ENCODE results near the gene IFFO2.
"Not testable (repeated sequence)": the region's sequence is repeated elsewhere in the genome, so short reads cannot be mapped to it uniquely, and the experiment has no call there.

The IFFO2 gene

GRCh38 chr1:18879791-18880309 is 76.6 kb downstream of the IFFO2 start:
- in situ Hi-C loops (cut with MboI; ENCODE audit: low sequenced_read_pairs) = no loop called here

DNA sequence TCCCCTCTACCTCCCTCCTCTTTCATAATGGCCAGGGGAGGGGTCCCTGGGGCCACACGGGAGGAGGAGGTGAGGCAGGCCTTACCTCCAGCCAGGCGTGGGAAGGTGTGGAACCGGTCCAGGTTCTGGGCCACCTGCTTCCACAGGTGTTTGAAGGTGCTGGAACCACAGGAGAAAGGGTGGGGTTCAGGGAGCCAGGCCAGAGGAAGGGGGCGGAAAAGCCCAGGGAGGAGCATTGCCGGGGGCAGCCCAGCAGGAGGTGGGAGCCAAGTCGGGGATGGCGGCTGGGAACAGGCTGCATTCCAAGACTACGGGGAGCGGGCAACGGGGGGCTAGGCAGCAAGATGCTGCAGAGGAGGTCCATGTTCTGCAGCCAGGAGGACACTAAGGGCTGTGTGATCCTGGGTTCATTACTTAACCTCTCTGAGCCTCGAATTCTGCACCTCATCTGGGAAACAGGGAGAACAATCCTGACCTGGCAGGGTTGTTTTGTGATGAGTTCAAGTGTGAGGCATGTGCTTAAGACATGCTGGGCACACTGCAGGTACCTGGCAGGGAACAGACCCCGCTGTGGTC is 77.2 kb downstream of the IFFO2 start:
- in situ Hi-C loops (cut with MboI; ENCODE audit: low sequenced_read_pairs) = no loop called here

DNA sequence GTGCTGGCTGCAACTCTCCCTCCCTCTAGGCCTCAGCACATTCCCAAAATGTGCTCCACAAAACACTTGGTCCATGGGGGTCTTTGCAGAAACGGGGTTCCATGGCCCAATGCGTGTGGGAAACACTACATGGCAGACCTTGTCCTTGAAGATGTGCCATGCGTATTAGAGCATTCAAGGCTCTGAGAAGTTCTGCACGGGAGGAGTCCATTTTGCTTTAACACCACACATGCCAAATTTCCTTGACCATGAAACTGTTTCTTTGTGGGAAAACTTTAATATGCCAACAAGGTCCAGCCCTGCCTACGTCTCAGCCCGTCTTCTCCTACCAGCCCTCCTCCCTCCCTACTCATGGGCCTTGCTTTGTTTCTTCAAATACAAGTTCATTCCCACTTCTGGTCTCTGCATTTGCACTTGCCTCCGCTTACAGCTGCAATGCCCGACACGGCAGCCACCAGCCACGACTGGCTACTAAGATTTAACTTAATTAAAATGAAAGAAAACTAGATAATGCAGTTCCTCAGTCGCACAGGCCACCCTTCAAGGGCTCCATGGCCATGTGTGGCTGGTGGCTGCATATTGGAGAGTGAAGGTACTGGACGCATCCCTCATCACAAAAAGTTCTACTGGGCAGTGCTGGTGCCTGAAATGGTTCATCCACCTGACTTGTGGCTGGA is 77.8 kb downstream of the IFFO2 start:
- in situ Hi-C loops (cut with MboI; ENCODE audit: low sequenced_read_pairs) = no loop called here

DNA sequence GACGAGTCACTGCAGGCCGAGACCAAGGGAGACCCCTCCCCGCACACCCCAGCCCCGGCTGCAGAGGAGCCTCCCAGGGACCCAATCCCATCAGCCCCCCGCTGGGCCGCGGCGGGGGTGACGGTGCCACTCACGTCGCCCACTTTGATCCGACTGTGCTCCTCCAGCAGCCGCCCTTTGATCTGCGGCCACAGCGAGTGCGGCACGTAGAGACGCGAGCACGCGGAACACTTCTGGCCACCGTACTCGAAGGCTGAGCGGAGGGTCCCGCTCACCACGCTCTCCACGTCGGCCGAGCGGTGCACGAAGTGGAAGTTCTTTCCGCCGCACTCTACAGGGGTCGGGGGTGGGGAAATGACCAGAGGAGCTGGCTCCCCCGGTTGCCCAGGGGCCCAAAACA is 79.2 kb downstream of the IFFO2 start:
- in situ Hi-C loops (cut with MboI; ENCODE audit: low sequenced_read_pairs) = no loop called here

DNA sequence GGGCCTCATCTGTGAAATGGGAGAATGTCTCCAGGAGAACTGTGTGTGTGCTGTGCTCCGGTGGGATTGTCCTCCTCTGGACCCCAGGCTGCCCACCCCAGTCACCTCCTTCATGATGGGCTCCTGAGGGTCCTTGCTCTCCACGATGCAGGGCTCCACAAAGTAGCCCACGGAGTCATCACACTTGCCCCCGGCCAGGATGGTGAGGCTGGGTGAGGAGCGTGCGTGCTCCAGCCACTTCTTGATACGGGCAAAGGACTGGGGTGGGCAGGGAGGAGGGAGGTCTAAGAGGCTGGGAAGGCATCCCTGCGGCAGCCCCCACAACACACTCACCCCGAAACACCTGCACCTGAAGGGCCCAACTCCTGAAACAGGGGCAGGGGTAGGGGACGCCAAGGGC is 80.3 kb downstream of the IFFO2 start:
- in situ Hi-C loops (cut with MboI; ENCODE audit: low sequenced_read_pairs) = no loop called here

- in situ Hi-C loops (cut with MboI; ENCODE audit: low sequenced_read_pairs) = no loop called here
Observed at GRCh38 chr1:18875796-18876128, 80.7 kb downstream of the IFFO2 start.

DNA sequence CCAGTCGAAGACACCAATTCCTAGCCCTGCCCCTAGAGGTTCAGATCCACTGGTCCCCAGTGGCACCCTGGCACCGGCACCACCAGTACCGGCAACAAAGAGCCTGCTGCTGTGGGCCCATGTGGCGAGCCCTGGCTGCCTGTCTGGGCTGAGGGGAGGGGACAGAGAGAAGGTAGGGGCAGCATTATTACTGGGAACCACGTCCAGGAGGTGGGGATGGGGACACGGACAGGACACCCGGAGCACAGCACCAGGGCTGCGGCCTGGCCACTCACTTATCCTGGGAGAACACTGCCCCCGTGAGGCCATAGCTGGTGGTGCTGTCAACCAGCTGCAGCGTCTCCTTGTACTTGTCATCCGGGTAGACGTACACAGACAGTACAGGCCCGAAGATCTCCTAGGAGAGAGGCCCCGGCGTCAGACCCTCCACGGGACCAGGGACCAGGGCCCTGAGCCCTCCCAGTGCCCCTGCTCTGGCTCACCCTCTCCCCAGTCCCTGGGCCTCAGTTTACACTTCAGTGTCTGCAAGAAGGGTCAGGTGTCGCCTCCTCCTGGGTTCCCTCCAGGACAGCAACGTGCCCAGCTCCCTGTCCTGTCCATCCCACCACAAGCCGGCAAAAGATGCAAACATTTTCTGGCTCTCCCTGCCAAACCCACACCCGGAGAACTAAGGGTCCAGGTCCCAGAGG is 81.2 kb downstream of the IFFO2 start:
- in situ Hi-C loops (cut with MboI; ENCODE audit: low sequenced_read_pairs) = no loop called here

- in situ Hi-C loops (cut with MboI; ENCODE audit: low sequenced_read_pairs) = no loop called here
Observed at GRCh38 chr1:18874600-18874999, 81.9 kb downstream of the IFFO2 start.

DNA sequence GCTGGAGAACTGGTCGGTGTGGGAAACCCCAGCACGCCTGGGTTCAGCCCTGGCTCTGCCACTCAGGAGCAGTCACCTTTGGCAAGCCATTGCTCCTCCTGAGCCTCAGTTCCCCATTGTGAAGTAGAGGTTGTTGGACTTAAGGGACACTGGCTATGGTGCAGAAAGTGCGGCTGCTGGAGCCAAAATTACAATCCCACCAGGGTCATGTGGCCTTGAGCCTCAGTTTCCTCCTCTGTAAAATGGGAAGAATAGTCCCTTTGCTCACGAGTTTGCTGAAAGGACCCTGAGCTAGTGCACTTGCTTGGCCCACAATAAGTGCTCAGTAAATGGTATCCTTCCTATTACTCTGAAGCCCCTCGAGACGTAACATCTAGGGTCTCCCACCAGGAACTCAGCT is 82.4 kb downstream of the IFFO2 start:
- in situ Hi-C loops (cut with MboI; ENCODE audit: low sequenced_read_pairs) = no loop called here

DNA sequence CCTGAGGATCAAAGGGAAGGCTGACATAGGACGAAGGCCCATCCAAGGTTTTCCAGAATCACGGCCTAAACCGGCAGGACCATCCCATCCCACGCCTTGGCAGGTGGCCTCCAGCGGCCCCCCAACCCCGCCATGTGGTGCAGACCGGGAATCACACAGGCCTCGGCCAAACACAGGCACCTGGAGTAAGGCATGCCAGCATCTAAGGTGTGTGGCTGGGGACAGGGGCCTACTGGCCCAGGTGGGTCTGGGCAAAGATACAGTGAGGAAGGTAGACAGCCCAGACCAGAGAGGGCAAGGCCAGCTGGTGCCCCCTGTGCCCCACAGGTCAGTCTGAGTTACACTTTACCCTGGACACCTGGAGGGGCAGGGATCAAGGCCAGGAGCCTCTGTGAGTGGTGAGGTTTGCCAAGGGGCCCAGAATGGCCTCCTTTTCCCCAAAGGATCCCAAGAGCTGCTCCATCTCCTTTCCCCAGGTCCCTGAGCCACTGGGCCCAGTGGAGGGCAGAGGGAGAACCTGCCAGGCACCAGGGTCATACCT is 84.3 kb downstream of the IFFO2 start:
- in situ Hi-C loops (cut with MboI; ENCODE audit: low sequenced_read_pairs) = no loop called here

DNA sequence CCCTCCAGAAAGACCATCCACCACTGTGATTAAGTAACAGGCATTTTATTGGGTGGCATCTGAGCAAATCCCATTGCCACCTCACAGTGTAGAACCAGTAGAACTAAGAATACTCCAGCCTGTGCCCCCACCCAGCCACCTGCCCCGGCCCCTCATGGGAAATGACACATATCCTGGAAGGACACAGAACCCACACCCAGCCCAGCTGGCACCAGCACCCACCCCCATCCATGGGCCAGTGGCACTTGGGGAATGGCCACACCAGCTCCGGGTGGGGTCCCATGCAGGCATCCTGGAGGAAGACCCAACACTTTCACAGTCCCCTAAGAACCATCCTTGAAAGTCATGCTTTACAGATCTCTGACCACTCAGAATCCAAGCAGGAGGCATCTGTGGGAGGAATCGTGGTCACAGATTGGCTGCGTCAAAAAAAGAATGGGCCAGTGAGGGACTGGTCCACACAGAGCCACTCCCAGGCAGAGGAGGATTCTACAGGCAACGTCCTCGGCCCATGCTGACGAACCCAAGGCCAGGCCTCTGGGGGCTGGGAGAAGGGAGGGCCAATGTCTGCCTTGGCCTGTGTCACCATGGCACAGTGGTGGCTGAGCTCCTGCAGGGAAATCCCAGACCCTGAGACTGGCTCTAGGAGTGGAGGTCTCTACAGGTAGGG is 84.9 kb downstream of the IFFO2 start:
- in situ Hi-C loops (cut with MboI; ENCODE audit: low sequenced_read_pairs) = no loop called here

DNA sequence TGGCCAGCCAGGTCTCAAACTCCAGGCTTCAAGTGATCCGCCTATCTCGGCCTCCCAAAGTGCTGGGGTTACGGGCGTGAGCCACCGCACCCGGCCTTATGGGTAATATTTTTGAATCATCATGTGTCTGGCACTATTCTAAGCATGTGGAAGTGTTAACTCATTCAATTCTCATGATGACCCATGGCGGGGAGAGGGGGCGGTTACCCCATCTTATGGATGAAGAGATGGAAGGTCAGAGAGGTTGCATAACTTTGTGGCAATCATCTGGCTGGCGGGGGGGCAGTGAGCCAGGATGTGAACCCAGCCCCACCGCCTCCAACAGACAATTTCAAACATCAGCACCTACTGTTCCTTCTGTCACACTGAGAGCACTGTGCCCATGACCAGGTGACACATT is 85.5 kb downstream of the IFFO2 start:
- in situ Hi-C loops (cut with MboI; ENCODE audit: low sequenced_read_pairs) = no loop called here

DNA sequence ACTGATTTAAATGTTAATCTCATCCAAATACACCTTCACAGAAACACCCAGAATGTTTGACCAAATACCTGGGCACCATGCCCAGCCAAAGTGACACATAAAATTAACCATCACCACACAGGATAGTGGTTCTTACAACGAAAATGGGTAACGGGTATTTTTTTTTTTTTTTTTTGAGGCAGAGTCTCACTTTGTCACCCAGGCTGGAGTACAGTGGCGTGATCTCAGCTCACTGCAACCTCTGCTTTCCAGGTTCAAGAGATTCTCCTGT is 85.9 kb downstream of the IFFO2 start:
- in situ Hi-C loops (cut with MboI; ENCODE audit: low sequenced_read_pairs) = not testable (repeated sequence)

- in situ Hi-C loops (cut with MboI; ENCODE audit: low sequenced_read_pairs) = no loop called here
Observed at GRCh38 chr1:18869847-18870594, 86.5 kb downstream of the IFFO2 start.

DNA sequence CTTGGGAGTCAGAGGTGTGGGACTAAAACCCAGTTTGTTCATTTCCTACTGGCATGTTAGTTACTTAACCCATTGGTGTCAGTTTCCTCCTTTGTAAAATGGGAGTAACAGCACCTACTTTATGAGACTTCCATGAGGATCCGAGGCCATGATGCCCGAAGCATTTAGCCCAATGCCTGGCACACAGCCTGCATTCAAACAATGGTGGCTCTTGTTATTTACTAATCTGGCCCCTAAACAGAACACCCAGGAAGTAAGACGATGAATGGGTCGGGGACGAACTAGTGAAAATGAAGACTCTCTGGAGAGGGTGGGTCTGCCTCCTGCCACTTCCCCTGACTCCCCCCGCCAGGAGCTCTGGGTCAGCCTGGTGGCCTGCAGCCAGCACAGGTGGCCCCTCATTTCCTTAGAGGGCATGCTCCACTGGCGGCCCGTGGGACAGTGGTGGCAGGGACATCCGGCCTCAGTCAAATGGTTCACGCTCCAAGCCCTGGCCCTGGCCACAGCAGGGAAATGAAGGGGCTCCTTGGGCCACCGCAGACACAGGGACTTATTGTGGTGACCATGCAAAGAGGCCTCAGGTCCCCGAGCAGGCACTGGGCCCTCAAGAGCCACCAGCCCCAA is 87.6 kb downstream of the IFFO2 start:
- in situ Hi-C loops (cut with MboI; ENCODE audit: low sequenced_read_pairs) = no loop called here

DNA sequence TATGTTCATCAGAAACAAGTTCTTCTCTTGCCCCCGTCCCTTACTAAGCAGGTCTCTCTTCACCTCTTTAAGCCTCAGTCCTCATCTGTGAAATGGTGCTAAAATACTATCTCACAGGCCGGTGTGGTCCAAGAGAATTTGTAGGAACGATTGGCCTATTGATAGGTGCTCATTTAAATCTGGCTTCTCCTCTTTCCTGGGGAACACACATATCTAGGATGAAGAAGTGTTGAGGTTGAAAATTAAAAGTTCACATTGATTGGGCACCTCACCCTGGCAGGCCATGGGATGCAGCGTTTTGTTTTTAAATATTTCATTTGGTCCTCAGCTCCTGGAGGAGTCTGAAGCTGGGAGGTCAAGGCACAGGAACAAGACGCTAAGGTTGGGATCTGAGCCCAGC is 88.1 kb downstream of the IFFO2 start:
- in situ Hi-C loops (cut with MboI; ENCODE audit: low sequenced_read_pairs) = no loop called here

DNA sequence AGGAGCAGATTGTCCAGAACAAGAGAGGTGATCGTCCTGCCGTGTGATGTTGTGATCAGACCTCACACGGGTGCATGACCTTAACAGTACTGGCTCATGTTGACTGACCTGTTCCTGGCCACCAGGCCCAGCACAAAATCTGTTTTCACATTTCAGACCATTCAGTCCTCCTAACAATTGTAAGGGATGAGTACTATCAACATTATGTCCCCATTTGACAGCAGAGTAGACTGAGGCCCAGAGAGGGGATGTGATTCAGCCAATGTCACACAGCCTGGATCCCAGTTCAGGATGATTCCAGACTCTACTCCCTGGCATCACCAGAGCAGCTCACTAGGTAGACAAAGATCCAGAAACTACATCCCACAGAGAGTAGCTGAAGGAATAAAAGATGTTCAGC is 89.6 kb downstream of the IFFO2 start:
- in situ Hi-C loops (cut with MboI; ENCODE audit: low sequenced_read_pairs) = no loop called here

DNA sequence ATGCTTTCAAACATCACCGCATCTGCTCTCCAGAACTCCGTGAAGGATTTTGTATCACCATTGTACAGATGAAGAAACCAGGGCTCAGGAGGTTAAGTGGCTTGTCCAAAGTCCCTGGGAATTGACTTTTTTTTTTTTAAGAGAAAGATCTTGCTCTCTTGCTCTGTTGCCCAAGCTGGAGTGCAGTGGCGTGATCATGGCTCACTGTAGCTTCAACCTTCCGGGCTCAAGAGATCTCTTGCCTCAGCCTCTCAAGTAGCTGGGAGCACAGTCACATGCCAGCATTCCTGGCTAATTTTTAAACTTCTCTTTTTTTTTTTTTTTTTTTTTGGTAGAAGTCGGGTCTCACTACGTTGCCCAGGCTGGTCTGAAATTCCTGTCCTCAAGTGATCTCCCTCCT is 90.2 kb downstream of the IFFO2 start:
- in situ Hi-C loops (cut with MboI; ENCODE audit: low sequenced_read_pairs) = no loop called here

DNA sequence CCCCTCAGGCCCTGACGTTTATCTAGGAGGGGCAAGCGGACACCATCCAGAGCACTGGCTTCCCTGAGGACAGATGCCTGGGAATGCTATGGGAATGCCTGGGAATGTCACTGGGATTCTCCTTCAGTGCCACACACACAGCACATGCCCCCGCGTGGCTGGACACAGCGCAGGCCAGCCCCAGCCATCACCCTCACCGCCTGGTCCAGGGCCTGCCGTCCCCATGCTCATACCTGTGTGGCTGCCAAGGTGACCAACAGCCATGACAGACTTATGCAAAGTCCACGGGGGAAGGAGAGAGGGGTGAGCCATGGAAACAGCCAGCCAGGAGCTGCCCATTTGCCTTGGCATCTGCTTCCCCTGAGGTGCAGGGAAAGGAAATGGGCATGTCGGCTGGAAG is 91.3 kb downstream of the IFFO2 start:
- in situ Hi-C loops (cut with MboI; ENCODE audit: low sequenced_read_pairs) = no loop called here

DNA sequence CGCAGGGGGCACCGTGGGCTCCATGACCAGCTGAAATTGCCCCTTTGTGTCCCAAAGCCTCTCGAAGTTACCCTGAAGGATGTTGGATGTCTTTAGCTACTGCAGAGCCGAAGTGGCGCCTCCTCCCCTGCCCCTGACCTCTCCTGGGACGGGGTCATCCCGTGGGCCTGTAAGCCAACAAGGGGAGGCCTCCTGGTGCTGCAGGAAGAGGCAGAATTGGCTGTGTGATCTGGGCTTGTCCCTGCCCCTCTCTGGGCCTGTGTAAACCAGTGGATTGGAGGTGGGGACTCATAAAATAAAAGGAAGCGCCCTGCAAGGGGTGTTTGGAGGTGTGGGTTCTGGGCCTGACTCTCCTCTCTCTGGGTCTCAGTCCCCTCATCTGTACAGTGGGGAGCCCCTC is 94.9 kb downstream of the IFFO2 start:
- in situ Hi-C loops (cut with MboI; ENCODE audit: low sequenced_read_pairs) = no loop called here

- in situ Hi-C loops (cut with MboI; ENCODE audit: low sequenced_read_pairs) = no loop called here
Observed at GRCh38 chr1:18861082-18861481, 95.4 kb downstream of the IFFO2 start.
